RPMI8226 (cell line): Measurements from ENCODE around the gene ITGB3.
"Not testable (repeated sequence)": the region's sequence is repeated elsewhere in the genome, so short reads cannot be mapped to it uniquely, and the experiment has no call there.

ENCODE experiments used
- DNase-seq: peaks from one replicate; pipeline ENCODE4 v3.0.0-alpha.2; 2015

Gene ITGB3

DNA sequence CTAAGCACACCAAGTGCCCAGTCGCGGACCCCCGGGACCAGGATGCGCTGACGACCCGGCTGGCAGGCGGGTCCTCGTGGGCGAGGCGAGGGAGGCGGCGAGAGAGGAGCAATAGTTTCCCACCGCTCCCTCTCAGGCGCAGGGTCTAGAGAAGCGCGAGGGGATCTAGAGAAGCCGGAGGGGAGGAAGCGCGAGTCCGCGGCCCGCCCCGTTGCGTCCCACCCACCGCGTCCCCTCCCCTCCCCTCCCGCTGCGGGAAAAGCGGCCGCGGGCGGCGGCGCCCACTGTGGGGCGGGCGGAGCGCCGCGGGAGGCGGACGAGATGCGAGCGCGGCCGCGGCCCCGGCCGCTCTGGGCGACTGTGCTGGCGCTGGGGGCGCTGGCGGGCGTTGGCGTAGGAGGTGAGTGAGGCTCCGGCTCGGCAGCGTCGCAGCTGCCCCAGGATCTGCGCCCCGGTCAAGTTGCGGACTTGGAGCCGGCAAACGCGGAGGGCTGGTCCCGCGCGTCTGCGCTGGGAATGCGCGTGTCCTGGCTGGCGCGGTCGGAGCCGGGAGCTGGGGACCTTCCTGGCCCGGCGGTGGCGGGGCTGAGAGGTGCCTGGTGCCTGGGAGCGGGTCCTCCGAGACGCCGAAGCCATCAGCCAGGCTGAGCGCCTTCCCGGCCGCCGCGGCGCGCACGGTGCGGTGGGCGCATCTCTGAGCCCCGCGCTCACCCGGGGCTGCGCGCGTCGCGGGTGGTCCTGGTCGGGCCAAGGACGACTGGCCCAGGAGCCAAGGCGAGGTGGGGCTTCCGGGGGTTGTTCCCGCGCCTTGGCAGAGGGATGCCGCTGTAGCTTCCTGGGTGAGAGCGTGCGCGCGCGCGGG lies at the start of gene ITGB3:
TSS of gene ITGB3 (plus strand) at position 287 of the 862 bp plus-strand sequence. CDS start at position 322, 35 bp downstream.
- DNase-seq, result peak; percentile 84

DNA sequence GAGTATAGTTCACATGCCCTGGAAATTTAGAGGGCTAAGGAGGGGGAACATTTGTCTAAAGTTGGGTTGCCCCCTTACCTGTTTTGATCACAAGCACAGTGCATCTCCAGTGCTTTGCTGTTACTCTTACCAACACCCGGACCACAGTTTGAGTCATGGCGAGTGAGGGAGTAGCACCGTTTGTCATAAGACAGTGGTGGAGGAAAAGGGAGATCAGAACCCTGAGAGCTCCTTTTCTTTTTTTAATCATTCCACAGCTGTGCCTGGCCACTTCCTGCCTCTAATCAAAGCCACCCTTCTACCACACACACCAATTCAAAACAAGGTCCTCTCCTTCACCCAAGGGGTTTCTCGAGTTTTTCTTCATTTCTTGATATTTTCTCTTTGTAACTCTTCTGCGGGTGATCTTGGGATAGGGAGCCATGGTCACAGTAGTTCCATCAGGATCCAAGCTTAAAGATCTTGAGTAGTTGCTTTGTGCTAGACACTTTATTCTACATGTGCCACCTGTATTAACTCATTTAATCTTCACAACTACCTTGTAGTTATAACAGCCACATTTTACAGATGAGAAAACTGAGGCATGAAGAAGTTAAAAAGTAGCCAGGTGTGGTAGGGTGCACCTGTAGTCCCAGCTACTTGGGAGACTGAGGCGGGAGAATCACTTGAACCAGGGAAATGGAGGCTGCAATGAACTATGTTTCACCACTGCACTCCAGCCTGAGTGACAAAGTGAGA lies 49.5 kb upstream of the ITGB3 start:
- DNase-seq, result peak; percentile 49

DNA sequence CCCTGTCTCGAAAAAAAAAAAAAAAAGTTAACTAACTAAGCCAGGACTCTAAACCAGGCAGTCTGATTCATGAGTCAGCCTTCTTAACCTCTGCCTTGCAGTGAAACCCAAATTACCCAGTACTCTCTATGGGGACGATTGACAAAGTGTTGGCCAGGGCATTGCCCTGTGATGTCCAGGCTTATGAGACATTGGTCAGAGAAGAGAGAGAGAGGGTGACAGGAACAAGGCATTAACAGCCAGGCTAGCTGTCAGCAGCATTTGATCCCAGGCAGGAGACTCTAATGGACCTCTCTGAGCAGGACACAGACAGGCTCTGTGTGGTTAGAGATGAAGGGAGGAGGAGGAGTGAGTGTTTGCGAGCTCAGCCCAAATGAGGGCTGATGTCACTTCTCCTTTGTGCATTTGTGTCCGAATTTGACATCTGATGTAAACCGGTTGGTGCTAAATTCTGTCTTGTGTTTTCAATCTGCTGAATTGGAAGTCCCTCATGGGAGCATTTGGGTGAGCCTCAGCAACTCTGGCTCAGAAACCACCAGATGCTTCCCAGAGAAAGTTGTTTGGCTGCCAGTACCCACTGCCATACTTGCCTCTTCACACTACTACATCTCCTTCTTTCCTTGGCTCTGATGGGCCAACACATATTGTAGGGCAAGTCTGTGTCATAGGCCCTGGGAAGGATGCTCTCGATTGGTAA lies 48.8 kb upstream of the ITGB3 start:
- DNase-seq, result peak; percentile 85

DNA sequence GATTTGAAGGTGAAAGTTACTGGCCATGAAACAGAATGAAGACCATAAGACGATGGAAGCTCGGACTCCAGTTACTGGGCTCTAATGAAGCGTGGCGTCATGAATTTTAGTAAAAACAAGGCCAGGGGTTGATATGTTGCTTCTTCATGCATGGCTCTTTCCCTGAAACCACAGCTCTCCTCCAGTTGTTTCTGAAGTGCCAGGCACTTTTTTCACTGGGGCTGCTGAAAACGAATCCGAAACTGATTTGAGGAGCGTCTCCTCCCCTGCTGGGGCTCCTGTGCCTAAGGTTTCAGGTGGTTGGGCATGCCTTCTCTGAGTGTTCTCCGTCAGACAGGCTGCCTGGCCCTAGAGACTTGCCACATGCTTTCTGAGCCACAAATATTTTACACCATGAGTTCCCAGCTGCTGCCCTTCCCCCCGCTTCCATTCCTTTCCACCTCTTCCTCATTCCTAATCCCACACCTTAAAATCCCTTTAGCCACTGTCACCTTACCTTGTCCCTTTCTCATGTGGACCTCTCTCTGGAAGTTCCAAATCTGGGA lies 48.1 kb upstream of the ITGB3 start:
- DNase-seq, result peak; percentile 94

DNA sequence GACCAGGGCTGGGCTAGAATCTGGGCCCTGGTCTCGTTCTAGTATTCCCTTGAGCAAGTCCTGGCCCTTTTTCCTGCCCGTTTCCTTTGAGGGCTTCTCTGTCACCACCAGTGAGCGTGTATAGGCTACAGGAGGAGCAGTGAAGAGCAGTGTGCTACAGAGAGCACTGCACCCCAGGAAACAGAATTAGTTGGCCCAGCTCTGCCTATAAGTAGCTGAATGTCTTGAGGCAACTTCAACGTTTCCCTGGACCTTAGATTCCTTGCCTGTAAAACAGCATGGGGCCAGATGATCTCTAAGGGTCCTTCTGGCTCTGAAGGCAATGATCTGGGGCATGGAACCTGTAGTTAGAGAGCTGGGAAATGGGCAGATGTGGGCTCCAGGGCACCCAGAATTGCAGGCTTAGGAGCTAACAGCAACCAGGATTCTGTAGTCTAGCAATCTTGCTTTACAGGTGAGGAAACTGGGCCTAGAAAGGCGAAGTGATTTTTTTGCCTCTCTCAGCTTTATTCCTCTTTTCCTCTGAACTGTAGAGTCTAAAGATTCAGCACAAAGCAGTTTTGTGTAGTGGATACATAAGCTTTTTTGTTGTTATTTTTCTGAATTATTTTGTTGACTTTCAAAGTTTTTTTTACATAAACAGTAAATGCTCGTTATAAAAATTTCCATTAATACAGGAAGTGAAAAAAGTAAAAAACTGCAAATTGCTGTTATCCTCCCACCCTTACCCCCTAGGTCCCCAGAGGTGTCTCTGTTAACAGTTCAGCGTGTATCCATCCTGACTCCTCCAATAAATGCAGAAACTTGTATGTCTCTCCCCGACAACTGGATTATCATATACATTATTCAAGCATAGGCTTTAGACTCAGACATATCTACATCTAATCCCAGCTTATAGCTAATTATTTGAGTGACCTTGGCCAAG lies 46.2 kb upstream of the ITGB3 start:
- no peak for DNase-seq

DNA sequence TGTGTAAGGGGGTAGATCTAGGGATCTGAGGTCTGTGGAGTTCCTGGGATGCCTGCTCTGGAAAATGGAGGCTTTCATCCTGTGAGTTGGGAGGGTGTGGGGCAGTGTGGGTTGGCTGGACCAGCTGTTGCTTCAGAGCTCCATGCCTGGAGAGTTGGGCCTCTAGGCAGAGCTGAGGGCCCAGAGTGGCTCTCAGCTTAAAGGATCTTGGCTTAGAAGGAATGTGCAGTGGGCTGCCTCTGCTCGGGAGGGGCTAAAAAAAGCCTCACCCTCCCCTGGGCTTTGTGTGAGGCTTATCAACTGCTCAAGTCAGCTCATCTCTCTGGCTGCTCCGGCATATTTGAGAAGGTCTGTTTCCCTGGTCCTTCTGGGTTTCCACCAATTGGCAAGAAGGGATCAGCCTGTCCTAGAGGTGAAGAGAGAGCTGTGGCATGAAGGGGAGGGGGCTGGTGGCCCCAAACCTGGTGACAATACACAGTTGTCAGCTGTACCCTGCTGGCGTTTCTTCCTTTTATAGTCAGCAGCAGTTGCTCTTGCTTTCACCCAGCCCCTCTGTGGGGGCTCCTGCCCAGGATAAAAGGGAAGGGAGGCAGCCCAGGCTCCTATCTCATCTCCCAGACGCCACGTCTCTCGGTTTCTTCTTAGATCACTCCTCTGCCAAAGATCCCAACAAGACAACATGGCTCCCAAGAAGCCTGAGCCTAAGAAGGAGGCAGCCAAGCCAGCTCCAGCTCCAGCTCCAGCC lies 44.7 kb upstream of the ITGB3 start, which contains the start of gene MYL4:
TSS of gene MYL4 (plus strand) at position 605 of the 745 bp plus-strand sequence. CDS start at position 680, 75 bp downstream.
- DNase-seq, result no peak

DNA sequence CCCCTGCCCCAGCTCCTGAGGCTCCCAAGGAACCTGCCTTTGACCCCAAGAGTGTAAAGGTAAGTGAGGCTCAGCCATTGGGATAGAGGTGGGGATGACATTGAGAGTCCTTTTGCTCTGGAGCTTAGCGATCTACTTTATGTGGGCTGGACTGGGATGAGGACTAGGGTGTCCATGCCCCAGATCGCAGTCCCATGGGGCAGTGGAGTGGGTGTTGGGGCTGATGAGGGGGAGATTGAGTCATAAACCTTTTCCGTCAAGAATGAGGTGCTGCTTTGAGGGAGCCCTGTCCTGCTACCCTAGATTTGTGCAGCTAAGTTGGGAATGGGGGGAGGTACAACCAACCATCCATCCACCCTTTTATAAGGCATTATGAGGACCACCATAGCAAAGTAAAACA lies 44.1 kb upstream of the ITGB3 start:
- DNase-seq, result no peak

DNA sequence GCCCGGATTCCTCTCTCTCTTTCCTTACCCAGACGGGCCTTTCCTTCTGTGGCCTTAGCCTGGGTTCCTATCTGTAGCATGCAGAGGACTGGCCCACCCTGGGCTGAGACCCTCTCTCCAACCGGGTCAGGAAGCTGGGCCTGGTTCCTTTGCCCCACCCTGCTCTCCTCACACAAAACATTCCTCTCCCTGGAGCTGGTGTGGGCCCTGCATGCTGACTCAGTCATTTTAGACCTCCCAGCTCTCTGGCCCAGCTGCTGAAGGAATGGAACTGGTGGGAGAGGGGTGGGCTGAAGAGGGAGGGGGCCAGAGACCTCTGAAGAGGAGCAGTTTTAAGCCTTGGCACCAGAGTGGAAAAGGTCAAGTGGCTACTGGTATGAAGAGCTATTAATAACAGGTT lies 43.5 kb upstream of the ITGB3 start:
- DNase-seq, result no peak

DNA sequence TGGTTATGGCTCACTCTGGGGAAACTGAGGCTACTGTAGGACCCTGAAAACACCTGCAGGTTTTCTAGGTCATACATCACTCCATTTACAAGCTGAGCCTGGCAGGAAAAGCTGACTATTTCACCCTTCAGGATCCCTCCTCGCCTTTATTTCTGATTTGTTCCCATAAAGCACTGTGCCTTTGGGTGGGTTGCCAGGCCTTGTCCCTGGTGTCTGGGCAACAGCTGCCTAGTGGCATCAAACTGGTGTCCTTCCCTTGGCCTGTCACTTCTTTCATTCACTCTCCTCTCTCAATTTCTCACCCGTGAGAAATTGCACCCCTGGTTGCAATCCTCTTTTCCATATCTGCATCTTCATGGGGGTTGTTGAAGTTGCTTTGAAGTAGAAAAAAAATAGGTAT lies 42.8 kb upstream of the ITGB3 start:
- no peak for DNase-seq

DNA sequence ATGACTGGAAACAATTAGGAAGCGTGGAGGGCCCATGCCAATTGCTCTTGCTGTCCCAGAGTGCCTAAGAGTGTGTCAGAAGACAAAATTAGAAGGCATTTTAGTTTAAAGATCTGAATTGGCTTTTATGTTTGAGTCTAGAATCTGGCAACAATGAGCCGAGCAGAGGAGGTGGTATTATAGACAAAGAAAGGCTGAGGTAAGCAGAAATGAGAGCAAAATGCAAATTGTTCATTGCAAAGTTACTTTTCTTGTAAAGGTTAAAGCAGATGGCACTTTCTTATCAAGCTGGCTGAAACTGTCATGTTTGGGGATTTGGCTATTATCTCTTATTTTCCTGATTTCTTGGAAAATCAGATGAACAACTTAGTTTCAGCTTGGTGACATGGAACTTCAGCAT lies 41.2 kb upstream of the ITGB3 start:
- no peak for DNase-seq

DNA sequence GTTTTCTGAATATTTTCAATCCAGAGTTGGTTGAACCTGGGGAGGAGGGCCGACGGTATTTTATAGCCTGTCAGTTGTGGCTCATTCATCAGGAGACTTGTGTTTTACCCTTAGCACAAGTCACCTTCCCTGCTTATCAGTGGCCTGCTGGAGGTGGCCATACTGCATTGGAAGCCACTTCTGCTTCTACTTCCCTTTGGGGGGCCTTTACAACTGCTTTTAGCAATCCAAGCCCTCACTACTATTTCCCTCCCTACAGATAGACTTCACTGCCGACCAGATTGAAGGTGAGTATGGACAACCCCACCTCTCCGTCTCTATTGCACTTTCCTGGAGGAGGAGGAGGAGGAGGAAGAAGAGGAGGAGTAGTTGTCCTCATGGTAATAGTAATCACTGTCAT lies 40.1 kb upstream of the ITGB3 start:
- DNase-seq, result no peak

DNA sequence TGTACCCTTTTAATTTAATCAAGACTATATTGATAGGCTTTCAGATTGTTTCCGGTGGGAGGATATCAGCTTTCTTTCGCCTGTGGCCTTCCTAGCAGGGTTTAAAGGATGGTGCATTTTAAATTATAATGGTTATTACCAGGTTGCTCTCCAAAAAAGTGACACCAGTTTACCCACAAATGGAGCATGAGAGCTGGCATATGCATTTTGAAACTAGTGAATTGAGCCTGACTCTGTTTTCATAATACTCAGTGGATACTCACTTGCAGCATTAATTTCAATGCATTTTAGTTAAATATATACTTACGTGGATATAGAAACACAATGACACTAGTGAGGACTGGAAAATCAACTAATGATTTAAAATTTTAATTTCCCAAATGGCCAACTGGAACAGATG lies 38.7 kb upstream of the ITGB3 start:
- DNase-seq, result no peak

DNA sequence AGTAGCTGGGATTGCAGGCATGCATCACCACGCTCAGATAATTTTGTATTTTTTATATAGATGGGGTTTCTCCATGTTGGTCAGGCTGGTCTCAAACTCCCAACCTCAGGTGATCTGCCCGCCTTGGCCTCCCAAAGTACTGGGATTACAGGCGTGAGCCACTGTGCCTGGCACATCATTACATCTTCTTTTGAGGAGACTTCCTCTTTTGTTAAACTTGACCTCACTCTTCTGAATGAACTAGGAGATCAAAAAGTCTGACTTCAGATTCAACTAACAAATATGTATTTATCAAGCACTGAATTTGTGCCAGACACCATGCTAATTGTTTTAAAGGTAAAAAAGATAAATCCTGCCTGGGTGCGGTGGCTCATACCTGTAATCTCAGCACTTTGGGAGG lies 36.8 kb upstream of the ITGB3 start:
- not testable (repeated sequence) for DNase-seq

DNA sequence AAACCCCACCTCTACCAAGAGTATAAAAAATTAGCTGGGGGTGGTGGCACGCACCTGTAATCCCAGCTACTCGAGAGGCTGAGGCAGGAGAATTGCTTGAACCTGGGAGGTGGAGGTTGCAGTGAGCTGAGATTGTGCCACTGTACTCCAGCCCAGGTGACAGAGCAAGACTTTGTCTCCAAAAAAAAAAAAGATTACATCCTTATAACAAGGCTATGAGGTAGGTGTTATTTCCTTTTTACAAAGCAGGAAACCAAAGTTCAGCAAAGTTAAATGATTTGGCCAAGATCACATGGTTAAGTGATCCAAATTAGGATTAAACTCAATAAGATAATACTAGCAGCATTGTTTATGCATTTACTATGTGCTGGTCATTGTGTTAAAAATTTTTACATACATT lies 36.3 kb upstream of the ITGB3 start:
- not testable (repeated sequence) for DNase-seq

DNA sequence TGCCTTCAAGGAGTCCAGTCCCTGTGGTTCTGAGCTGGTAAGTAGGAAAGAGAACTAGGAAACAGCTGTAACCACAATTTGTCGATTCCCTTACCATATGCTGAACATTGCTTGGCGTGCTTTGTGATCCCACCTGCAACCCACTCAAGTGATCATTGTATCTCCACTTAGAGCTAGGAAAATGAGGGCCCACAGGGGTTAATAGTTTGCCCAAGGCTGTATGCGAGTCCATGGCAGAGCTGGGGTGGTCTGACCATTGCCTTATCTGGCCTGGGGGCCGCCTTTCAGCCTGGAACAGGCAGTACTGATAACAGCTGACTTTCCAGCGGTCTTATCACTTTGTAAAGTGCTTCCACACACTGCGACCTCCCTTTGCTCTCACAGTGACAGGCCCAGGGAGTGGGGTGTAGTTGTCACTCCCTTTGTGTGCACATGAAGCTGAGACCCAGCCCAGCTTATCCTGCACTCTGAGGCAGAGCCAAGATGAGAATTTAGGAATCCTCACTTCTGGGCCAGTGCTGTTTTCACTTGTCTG lies 34.7 kb upstream of the ITGB3 start:
- no peak for DNase-seq

DNA sequence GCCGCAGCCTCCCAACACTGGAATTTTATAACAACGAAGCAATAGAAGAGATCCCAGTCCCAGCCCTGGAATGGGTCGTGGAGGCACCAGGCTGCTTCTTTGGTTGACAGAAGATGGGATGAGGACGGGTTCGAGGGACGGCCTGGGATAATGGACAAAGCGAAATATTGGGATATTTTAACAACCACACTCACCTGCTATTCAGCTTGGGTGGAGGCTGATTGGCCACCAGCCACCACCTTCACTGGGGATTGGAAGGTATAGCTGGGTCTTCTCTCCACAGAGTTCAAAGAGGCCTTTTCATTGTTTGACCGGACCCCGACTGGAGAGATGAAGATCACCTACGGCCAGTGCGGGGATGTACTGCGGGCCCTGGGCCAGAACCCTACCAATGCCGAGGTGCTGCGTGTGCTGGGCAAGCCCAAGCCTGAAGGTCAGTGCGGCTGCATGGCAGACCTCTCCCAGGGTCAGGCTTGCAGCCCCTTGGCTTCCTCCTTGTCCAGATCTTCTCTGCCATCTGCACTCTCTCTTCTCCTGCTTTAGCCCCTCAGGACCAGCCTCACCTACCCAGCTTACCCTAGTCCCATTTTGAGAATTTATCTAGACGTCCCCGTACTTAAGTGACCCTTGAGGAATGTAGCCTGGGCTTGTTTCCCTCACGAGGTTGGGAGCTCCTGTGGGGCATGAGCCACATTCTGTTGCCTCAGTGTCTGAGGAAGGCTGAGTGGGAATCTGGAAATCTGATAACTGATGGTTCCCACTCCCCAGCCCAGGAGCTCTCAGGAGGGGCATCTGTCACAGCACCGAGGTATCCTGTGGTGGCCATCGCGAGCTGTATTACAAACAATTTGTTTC lies 33.8 kb upstream of the ITGB3 start:
- DNase-seq, result no peak

DNA sequence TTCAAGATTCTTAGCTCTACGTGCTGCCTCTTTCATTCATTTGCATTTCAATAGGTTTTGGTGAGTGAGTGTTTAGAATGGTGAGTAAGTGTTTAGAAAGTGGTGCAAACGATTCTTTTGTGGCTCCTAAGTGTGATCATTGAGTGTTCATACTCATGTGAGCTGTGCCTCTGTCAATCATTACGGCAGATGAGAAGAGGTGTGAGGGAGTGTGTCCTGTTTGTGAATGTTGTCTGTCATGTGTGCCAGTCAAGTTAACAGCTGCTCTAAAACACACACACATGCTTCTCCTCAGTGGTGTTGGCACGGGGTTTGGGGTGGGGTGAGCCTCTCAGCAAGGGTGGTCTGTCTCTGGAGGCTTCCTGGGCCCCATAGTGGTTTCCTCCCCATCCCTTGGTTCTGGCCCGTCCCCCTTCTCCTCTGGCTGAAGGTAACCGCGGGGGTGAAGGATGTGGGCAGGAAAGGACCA lies 33.1 kb upstream of the ITGB3 start:
- DNase-seq, result no peak

DNA sequence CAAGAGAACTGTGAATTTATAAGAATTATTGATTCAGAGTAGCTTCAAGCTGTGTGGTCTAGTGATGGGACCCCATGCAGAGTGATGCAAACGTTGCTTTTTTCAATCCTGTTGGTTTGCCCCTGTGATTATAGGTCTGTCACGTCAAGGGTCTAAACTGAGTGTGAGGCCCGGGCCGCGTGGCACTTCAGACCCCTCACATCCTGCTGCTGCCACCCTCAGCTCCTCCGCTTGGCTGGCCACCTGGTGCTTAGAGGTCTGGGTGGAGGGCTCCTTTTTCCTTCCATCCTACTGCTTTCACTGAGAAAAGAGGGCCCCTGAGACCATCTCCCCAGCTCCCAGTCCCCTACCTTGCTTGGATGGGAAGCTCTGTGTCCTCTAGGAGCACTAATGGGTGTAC lies 32.5 kb upstream of the ITGB3 start:
- no peak for DNase-seq

DNA sequence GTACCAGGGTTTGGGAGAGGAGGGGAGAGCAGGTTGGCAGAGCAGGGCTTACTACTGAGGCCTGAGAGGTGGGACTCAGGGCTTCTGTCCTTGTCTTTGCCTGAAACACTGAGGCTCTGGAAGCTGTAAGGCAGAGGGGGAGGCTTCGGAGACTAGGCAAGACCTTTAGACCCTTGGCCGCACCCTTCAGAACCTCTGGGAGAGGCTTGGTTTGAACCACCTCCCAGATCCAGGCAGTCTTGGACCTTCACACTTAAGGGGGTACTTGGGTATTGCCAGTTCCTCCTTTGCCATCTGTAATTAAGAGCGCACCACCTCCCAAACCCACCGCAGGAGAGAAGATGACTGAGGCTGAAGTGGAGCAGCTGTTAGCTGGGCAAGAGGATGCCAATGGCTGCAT lies 31.6 kb upstream of the ITGB3 start:
- DNase-seq, result no peak

DNA sequence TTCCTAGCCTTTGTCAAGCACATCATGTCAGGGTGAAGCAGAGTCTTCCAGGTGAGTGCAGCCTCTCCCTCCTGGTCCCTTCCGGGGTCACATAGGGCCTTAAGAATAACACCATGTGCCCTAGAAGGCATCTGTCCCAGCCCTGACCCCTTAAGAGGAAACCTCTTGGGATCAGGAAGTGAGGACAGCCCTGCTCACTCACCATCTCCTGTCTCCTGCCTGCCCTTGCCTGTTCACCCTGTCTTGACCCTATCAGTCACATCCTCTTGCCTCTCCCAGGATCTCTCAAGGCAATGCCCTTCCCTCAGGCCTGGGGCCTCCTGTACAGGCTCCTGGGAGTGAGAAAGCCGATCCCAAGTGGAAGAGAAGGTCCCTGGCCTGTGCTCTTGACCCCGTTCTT lies 30.6 kb upstream of the ITGB3 start:
- DNase-seq, result no peak
